Measurements from ENCODE around the gene BCL2.

Gene BCL2

DNA sequence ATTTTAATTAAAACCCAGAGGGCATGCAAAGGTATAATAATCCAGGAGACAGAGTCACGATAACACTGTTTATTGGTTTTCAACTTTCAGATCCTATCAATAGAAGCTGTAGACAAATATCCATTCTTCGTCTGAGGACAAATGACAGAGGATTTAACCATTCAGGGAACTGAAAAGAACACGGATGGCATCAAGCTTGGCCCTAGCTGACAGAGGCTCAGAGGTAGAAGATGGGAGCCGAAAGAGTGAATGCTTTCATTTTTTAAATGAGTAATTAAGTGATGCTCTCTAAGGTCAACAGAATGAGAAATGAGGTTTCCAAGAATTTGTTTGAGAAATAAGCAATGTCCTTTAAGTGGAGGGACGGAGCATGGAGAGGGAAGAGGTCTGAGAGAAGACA is 62.1 kb downstream of the BCL2 start:
- no peak for TF ChIP-seq FOXP2 (optimal IDR thresholded peaks at IDR 0.05; ENCODE audit: control extremely low read depth, extremely low read length, insufficient read depth)
- TF ChIP-seq POLR2AphosphoS5 (IDR thresholded peaks at IDR 0.05; ENCODE audit: borderline replicate concordance, low read depth, low read length), result no peak
- TF ChIP-seq EZH2 (IDR thresholded peaks at IDR 0.05), result no peak
- Histone ChIP-seq H3K9me3 (ENCODE audit: low read depth, low read length) (no peaks in the 10 kb centered on the region), H3K4me3 (no peak overlapping the region), H3K36me3 (ENCODE audit: insufficient read depth, low read length) (no peaks in the 10 kb centered on the region), H3K9ac (ENCODE audit: insufficient read length) (no peak overlapping the region), H3K27ac (no peak overlapping the region)
- DNase-seq (ENCODE audit: low read depth, low spot score), result no peak

DNA sequence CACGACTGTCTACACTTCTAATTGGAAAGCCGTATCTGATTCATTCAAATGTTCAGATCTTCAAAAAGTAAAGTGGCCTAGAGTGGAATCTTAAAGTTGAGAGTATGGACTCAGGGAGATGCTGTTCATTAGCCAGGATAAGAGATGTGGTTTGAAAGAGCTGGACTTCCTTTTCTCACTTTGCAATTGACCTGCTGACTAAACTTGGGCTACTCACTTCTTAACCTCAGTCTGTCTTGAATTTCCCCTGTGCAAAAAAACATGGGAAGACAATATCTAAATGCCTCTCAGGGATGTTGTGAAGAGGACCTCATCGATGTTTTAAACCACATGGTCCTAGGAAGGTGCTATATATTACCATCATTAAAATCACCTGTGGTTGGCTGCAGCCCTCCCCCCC is 64.1 kb downstream of the BCL2 start:
- TF ChIP-seq POLR2AphosphoS5 (IDR thresholded peaks at IDR 0.05; ENCODE audit: borderline replicate concordance, low read depth, low read length), result no peak
- TF ChIP-seq FOXP2 (optimal IDR thresholded peaks at IDR 0.05; ENCODE audit: control extremely low read depth, extremely low read length, insufficient read depth), result no peak
- TF ChIP-seq EZH2 (IDR thresholded peaks at IDR 0.05), result no peak
- DNase-seq (ENCODE audit: low read depth, low spot score), result no peak
- H3K9me3 ChIP-seq (ENCODE audit: low read depth, low read length), result no peaks in the 10 kb centered on the region
- H3K36me3 ChIP-seq (ENCODE audit: insufficient read depth, low read length), result no peaks in the 10 kb centered on the region
- no peak overlapping the region for H3K27ac ChIP-seq
- H3K9ac ChIP-seq (ENCODE audit: insufficient read length), result no peak overlapping the region
- H3K4me3 ChIP-seq, result no peak overlapping the region

- H3K4me3 ChIP-seq, result no peak overlapping the region
- H3K27ac ChIP-seq, result no peak overlapping the region
- H3K9me3 ChIP-seq (ENCODE audit: low read depth, low read length), result no peaks in the 10 kb centered on the region
- no peak overlapping the region for H3K9ac ChIP-seq (ENCODE audit: insufficient read length)
- no peak for TF ChIP-seq FOXP2 (optimal IDR thresholded peaks at IDR 0.05; ENCODE audit: control extremely low read depth, extremely low read length, insufficient read depth)
- TF ChIP-seq EZH2 (IDR thresholded peaks at IDR 0.05), result no peak
- no peak for TF ChIP-seq POLR2AphosphoS5 (IDR thresholded peaks at IDR 0.05; ENCODE audit: borderline replicate concordance, low read depth, low read length)
- no peaks in the 10 kb centered on the region for H3K36me3 ChIP-seq (ENCODE audit: insufficient read depth, low read length)
- no peak for DNase-seq (ENCODE audit: low read depth, low spot score)
These were observed 64.7 kb downstream of the BCL2 start for GRCh38 chr18:63254716-63255399.

DNA sequence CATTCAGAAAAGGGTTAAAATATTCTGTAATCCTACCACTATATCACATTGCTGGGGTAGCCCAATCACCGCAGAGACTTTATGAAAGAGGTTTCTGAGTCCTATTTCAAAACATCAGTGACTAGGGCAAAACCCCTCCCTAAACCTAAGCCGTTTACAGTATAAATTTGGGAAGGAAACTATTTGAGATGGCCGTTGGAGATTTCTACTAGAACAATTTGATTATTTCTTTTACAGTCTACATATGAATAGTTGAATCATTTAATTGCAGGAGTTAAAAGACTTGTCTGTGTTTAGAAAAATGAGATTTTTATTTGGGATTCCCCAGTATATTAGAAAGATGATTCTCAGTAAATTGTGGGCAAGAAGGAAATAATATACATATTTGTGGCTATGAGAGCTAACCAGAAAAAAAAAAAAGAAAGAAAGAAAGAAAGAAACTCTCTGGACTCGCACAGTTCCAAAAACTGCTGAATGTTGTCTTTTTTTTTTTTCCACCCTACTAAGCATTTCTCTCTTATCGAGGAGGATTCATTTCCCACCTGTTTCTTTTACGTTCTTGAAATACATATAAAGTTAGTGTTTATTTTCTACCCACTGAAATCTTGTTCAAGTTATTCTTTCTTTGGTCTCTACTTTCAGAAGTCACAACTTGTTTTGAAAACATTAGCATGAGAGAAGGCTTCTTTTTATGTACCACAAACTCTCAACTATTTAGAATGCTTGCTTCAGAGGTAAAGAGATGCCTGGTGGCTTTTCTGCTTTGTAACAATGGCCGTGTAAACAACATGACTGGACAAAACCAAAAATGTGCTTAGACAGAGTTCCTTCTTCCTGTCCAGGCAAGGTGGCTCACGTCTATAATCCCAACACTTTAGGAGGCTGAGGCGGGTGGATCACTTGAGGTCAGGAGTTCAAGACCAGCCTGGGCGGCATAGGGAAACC is 65.9 kb downstream of the BCL2 start:
- H3K4me3 ChIP-seq, result peak overlapping the region; percentile 52
- peak overlapping the region; percentile 93 for H3K27ac ChIP-seq
- no peaks in the 10 kb centered on the region for H3K36me3 ChIP-seq (ENCODE audit: insufficient read depth, low read length)

GRCh38 chr18:63253014-63253413 is 66.6 kb downstream of the BCL2 start:
- H3K9ac ChIP-seq (ENCODE audit: insufficient read length), result peak overlapping the region; percentile 24
- H3K36me3 ChIP-seq (ENCODE audit: insufficient read depth, low read length), result no peaks in the 10 kb centered on the region
- H3K9me3 ChIP-seq (ENCODE audit: low read depth, low read length), result no peaks in the 10 kb centered on the region
- no peak for TF ChIP-seq FOXP2 (optimal IDR thresholded peaks at IDR 0.05; ENCODE audit: control extremely low read depth, extremely low read length, insufficient read depth)
- no peak for TF ChIP-seq POLR2AphosphoS5 (IDR thresholded peaks at IDR 0.05; ENCODE audit: borderline replicate concordance, low read depth, low read length)
- TF ChIP-seq EZH2 (IDR thresholded peaks at IDR 0.05), result no peak
- H3K4me3 ChIP-seq, result peak overlapping the region; percentile 52
- no peak for DNase-seq (ENCODE audit: low read depth, low spot score)
- peak overlapping the region; percentile 93 for H3K27ac ChIP-seq

More for the DNA sequence above, 65.9 kb downstream of the BCL2 start:
- TF ChIP-seq POLR2AphosphoS5 (IDR thresholded peaks at IDR 0.05; ENCODE audit: borderline replicate concordance, low read depth, low read length) (no peak), EZH2 (IDR thresholded peaks at IDR 0.05) (no peak), FOXP2 (optimal IDR thresholded peaks at IDR 0.05; ENCODE audit: control extremely low read depth, extremely low read length, insufficient read depth) (no peak)
- Histone ChIP-seq H3K9ac (ENCODE audit: insufficient read length) (peak overlapping the region; percentile 58), H3K9me3 (ENCODE audit: low read depth, low read length) (no peaks in the 10 kb centered on the region)
- DNase-seq (ENCODE audit: low read depth, low spot score), result peak; percentile 72

DNA sequence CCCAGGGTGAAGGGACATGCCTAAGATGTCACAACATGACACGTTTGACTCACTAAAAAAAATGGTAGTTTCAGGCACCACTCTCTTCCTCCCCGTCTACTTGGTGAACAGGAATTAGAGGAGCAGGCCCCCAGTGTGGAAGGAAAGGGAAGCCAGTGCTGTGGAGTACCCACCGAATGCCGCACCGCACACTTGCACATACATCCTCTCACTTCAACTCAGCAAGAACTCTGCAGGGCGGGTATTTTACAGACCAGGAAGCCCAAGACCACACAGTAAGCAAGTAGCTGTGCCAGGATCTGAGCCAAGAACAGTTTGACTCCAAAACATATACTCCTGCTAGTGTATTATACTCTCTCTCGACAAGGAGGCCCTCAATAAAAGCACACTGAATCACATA is 69.8 kb downstream of the BCL2 start:
- no peaks in the 10 kb centered on the region for H3K9me3 ChIP-seq (ENCODE audit: low read depth, low read length)
- peak; percentile 12 for DNase-seq (ENCODE audit: low read depth, low spot score)
- no peak overlapping the region for H3K9ac ChIP-seq (ENCODE audit: insufficient read length)
- no peak overlapping the region for H3K4me3 ChIP-seq
- TF ChIP-seq EZH2 (IDR thresholded peaks at IDR 0.05), result no peak
- peak; percentile 27 for TF ChIP-seq FOXP2 (optimal IDR thresholded peaks at IDR 0.05; ENCODE audit: control extremely low read depth, extremely low read length, insufficient read depth)
- no peaks in the 10 kb centered on the region for H3K36me3 ChIP-seq (ENCODE audit: insufficient read depth, low read length)
- H3K27ac ChIP-seq, result peak overlapping the region; percentile 19; the same call in 1 of the 2 replicates

GRCh38 chr18:63247926-63248325 is 71.6 kb downstream of the BCL2 start:
- Histone ChIP-seq H3K9me3 (ENCODE audit: low read depth, low read length) (no peaks in the 10 kb centered on the region), H3K36me3 (ENCODE audit: insufficient read depth, low read length) (no peaks in the 10 kb centered on the region), H3K4me3 (no peak overlapping the region), H3K27ac (no peak overlapping the region), H3K9ac (ENCODE audit: insufficient read length) (no peak overlapping the region)
- TF ChIP-seq FOXP2 (optimal IDR thresholded peaks at IDR 0.05; ENCODE audit: control extremely low read depth, extremely low read length, insufficient read depth) (no peak), POLR2AphosphoS5 (IDR thresholded peaks at IDR 0.05; ENCODE audit: borderline replicate concordance, low read depth, low read length) (no peak), EZH2 (IDR thresholded peaks at IDR 0.05) (no peak)
- DNase-seq (ENCODE audit: low read depth, low spot score), result no peak

GRCh38 chr18:63247506-63247905 is 72.1 kb downstream of the BCL2 start:
- Histone ChIP-seq H3K27ac (no peak overlapping the region), H3K9me3 (ENCODE audit: low read depth, low read length) (no peaks in the 10 kb centered on the region), H3K9ac (ENCODE audit: insufficient read length) (no peak overlapping the region), H3K4me3 (no peak overlapping the region), H3K36me3 (ENCODE audit: insufficient read depth, low read length) (no peaks in the 10 kb centered on the region)
- no peak for DNase-seq (ENCODE audit: low read depth, low spot score)
- TF ChIP-seq EZH2 (IDR thresholded peaks at IDR 0.05), result no peak
- TF ChIP-seq FOXP2 (optimal IDR thresholded peaks at IDR 0.05; ENCODE audit: control extremely low read depth, extremely low read length, insufficient read depth), result no peak
- TF ChIP-seq POLR2AphosphoS5 (IDR thresholded peaks at IDR 0.05; ENCODE audit: borderline replicate concordance, low read depth, low read length), result no peak

Data from SK-N-MC (cell line).